SU-DHL-6 (cell line): ENCODE results near the gene UTS2R.

Source experiments
- EZH2phosphoT487 ChIP-seq: fragments of 200-600 bp; sonication (generic), shearing (Covaris generic); conservative IDR thresholded peaks from 2 replicates; pipeline ENCODE4 v1.6.1; 2018; ENCODE audit warnings: mild to moderate bottlenecking, antibody characterized with exemption, low read length, moderate library complexity, mixed read lengths
- TF ChIP-seq, protein P1 (sequence below): fragments of 200-600 bp; sonication (generic); IDR thresholded peaks from one replicate; pipeline ENCODE4 v1.5.1; 2017; ENCODE audit warnings: antibody characterized with exemption, mild to moderate bottlenecking, low read length, moderate library complexity; ENCODE audit not compliant: insufficient read depth, poor library complexity, severe bottlenecking

DNA sequence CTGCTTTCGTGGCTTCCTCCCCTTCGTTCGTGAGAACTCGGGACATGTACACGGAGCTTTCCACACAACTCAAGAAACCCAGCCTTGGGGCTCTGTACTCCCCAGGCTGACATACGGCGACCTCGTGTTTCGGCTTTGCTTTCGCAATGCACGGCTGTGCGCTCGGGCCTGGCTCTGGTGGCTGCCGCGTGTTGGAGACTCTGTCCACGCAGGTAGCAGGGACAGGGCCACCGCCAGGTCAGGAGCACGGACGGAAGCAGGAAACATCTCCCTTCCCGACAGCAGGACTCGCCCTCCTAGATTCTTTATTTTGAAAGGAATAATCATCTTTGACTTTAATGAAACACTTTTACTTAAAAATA, 17.3 kb downstream of the UTS2R start:
- TF ChIP-seq, protein P1, sequence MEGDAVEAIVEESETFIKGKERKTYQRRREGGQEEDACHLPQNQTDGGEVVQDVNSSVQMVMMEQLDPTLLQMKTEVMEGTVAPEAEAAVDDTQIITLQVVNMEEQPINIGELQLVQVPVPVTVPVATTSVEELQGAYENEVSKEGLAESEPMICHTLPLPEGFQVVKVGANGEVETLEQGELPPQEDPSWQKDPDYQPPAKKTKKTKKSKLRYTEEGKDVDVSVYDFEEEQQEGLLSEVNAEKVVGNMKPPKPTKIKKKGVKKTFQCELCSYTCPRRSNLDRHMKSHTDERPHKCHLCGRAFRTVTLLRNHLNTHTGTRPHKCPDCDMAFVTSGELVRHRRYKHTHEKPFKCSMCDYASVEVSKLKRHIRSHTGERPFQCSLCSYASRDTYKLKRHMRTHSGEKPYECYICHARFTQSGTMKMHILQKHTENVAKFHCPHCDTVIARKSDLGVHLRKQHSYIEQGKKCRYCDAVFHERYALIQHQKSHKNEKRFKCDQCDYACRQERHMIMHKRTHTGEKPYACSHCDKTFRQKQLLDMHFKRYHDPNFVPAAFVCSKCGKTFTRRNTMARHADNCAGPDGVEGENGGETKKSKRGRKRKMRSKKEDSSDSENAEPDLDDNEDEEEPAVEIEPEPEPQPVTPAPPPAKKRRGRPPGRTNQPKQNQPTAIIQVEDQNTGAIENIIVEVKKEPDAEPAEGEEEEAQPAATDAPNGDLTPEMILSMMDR: no peak
- TF ChIP-seq EZH2phosphoT487: no peak
